HG02623 (cell line): ENCODE results near the gene BET1L.
"Not testable (repeated sequence)": the region's sequence is repeated elsewhere in the genome, so short reads cannot be mapped to it uniquely, and the experiment has no call there.

ENCODE experiments used
- ATAC-seq: cut with Tn5 transposase; IDR thresholded peaks from one replicate; pipeline ENCODE4 v1.9.1; 2021; ENCODE audit warnings: moderate library complexity; ENCODE audit not compliant: unreplicated experiment

Gene BET1L

DNA sequence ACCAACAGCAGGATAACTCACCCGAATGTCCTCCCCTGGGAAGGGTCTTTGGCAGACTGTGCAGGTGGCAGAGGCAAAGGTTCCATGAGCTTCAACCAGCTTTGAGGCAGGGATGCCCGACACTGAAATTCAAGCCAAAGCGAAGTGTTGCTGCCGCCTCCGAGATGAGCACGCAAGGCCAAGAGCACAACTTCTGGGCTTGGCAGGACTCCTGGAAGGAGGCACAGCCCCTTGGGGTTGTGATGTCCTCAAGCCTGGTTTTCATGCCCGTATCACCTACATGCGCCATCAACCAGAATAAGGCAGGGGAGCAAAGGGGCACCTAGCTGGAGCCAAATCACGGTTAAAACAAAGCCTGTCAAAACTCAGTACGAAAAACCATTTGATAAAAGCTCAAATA lies 23.2 kb upstream of the BET1L start:
- no peak for ATAC-seq

DNA sequence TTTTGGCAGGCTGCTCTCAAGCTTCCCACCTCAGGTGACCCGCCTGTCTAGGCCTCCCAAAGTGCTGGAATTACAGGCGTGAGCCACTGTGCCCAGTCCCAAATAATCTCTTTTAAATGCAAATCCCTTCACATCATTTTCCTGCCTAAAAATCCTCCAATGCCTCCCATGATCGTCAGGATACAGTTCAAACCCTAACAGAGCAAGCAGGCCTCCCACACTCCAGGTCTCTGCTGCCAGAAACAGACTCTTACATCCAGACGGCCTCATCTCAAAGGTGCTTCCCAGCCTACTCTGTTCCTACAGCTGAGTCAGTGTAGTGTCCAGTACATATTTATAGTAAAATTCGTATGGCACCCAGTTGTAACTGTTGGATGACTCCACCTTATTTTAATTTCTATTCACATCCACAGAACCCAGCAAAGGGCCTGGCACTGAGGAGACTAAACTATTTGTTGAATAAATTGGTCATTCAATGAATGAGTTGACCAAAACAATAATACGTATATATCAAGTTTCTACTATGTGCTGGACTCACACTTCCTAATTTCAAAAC lies 20.7 kb upstream of the BET1L start:
- no peak for ATAC-seq

DNA sequence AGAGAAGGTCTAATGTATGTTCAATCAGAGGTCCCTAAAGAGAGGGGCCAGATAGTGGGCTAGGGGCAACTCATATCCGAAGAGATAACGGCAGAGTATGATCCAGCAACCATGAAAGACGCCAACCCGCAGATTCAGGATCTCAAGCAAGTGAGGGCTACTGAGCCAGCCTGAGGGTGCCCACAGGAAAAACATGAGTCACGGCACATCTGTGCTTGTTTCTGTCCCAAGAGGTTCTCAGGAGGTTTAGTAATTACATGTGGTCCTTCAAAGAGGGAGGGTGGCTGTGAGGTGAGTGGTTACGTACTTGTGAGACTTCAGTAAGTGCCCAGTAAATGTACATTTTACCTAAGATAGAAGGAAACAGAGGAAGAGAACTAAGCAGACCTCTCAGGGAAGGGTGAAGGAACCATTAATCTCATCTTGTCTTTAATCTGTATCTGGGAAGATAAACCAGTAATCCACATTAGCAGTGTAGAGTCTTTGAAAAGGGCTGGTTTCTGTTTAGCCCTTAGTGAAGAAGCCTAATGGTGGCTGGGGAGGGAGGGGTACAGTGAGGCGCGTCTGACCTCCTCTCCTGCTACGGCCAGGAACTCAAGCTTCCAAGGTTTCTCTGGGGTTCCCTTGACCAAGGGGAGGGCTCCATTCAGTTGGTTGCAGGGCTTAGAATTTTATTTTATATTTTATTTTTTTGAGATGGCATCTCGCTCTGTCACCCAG lies 18.7 kb upstream of the BET1L start:
- ATAC-seq: no peak

DNA sequence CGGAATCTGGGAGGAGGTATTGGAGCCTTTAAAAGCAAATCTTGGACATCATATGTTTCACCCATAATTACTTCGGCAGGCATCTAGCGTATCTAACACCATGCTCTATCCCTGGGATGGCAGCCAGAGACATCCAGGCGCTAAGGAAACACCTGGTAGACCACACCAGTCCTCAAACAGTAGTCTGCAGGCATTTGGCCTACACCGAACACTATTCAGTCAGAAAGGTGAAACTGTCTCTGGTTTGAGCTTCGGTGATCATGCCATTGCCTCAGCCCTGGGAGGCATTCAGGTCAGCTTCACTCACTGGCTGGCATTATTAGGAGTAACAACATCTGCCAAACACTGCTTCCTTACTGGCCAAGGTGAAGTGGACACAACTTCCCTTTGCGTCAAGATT lies 17.2 kb upstream of the BET1L start:
- no peak for ATAC-seq

DNA sequence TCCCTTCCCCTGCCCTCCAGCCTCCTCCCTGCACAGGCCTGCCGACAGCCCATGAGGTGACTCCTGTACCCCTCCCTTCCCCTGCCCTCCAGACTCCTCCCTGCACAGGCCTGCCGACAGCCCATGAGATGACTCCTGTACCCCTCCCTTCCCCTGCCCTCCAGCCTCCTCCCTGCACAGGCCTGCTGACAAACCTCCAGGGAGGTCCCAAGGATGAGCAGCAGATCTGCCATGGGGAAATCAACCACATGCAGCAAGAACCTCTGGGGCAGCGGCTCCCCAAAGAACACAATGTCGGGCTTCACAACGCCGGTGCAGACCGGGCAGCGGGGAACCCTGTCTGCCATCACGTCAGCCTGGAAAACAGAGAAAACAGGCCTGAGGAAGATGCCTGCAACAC lies 16.7 kb upstream of the BET1L start:
- no peak for ATAC-seq

DNA sequence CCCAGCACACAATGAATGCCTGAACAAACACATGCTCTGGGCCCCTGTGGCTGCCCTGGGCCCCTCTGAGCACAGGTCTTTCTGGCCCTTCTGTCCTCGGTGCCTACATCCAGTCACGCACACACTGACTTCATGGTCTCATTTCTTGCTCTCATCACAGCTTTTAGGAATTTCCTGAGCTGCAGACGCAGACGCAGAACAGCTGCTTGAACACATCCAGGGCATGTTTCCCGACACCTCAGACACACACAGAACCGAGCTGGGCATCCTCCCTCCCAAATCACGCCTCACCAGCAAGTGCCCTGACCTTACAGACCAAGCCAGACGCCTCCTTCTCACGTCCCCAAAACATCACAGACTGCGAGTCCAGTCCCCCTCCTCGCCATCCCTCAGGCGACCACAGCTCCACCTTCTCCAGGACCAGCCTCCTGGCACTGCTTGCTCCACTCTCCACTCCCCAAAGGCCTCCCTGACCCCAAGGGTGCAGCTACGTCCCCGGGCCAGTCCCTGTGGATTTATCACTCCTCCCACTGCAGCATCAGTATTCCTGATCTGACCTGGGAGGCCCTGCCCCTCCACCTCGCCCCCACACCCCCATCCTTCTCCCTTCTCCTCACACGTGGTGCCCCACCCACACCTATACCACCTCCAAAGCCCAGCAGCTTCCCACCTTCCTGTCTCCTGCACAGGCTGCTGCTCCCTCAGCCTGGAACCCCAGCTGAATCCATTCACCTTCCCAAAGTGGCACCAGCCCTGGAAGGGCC lies 16.0 kb upstream of the BET1L start:
- no peak for ATAC-seq

DNA sequence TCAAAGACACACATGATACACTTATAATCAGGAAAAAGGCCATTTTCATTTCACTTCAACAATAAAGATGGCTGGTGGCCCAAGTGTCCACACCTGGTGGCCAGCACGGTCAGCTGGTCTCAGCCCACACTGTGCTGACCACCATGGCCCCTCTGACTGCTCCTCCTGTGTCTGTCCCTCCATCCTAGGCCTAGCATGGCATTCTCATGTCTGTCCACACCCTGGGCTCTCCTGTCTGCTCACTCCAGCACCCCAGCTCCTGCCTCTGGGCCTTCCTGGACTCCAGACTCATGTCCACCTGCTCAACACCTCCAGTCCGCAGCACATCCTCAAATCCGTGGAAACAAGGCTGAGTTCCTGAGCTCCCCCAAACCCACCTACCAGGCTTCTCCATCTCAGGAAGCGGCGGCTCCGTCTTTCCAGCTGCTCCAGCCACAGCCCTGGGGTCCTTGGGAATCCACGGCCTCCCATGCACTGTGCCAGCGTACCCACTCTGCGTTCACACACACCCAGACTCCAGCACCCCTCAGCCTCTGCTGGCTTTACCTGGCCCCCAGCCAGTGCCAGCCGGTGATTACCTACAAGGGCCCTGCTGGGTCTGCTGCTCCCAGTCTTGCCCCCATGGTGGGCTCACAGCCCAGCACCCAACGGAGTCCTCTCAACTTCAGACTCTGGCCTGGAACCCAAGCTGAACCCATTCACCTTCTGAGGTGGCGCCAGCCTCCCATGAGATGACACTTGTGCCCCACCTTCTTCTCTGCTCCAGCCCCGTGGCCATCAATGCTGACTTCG lies 15.0 kb upstream of the BET1L start:
- no peak for ATAC-seq

DNA sequence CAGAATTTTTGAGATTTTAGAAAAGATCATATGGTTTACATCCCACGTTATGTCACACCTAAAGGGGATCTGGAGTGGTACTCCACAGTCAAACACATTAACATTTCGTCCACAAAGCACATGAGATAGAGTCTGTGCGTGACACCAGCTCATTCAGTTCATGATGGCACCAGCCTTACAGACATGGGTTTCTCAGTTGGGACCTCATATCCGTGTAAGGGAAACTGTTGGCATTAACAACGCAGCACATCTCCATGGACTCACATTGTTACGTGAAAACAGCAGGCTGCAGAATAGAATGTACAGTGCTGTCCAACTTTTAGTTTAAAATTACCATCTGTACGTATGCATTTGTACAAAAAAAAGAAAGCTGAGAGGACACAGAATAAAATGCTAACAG lies 14.3 kb upstream of the BET1L start:
- no peak for ATAC-seq

DNA sequence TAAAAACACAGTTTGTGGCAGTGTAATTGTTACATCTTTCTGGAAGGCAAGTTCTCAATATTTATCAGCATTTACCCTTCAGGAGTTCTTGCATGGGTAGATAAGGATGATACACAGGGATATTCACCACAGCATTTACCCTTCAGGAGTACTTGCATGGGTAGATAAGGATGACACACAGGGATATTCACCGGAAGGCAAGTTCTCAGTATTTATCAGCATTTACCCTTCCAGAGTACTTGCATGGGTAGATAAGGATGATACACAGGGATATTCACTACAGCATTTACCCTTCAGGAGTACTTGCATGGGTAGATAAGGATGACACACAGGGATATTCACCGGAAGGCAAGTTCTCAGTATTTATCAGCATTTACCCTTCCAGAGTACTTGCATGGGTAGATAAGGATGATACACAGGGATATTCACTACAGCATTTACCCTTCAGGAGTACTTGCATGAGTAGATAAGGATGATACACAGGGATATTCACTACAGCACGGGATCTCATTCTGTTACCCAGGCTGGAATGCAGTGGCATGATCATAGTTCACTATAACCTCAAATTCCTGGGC lies 13.5 kb upstream of the BET1L start:
- ATAC-seq: not testable (repeated sequence)

DNA sequence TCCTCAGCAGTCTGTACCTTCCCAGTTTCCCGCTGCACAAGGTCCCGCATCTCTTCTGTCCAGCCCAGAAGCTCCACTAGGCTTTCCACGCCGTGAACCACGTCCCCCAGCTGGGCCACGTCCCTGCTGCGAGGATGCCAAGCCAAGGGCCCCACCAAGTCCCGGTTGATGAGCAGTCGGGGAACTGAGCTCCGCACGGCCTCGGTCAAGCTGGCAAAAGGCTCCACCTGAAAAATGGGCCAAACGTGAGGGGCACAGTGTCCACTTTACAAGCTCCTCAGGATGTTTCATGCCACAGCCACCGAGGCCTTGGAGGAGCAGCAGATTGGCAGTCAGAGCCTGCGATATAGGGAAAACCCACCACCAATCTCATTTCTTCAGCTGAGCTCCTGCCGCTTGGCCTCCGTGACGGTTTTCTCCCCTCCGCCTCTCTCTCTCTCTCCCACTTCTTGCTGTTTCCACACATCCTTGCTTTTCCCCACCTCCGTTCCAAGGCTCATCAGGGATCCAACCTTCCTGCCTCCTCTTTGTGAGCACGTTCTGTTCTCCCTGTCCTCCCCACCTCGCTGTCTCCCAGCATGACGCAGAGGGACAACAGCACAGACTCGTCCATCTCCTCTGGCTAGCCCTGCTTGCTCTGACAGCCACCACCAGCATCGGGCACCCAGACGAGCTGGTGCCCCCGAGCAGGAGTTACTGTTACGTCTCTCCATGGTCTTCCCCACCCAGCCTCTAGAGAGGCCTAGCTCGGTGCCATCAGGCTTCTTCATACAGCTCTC lies 11.8 kb upstream of the BET1L start:
- no peak for ATAC-seq

DNA sequence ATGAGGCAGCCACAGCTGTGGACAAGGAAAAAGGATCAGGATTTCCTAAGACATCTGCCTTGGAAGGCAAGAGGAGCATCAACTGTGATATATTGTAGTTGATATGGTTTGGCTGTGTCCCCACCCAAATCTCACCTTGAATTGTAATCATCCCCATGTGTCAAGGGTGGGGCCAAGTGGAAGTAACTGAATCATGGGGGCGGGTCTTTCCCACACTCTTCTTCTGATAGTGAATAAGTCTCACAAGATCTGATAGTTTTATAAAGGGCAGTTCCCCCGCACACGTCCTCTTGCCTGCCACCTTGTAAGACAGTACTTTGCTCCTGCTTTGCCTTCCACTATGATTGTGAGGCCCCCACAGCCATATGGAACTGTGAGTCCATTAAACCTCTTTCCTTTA lies 10.5 kb upstream of the BET1L start:
- no peak for ATAC-seq

DNA sequence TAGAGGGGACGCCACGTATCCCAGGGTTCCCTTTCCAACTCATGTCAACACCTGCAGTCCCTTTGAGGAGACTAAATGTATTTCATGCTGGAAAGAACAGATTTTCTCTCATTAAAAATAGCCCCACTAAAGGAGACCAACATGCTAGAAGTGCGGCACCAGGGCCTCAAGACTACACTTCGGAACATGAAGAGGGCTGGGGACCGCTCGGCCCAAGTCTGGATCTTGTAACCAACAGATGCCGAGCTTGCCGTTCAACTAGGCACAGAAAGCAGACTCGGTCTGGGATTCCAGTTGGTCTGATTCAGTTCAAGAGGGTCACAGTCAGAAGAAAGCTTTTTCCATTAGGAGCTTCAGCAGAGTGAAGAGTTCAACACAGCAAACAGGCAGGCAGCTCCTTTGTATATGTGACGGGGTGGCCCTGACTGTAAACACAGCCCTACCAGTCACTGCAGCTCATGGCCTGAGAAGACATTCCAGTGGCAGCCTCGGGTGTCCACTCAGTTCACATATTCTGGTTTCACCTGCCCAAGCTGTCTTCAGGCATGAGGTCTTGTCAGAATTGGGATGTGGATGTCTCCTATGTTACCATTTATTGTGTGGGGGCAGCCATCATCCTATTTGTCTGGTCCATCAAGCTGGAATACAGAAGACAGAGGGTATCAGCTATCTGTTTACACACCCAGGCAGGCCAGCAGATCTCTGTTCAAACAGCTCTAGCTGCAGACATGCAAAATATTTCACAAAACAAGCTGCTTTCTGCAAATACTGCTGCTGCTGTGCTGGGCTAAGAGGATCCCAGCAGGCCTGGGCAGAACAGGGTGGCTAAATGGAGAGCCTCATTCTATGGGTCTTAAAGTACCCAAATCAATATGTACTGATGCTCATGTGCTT lies 9.1 kb upstream of the BET1L start:
- no peak for ATAC-seq

DNA sequence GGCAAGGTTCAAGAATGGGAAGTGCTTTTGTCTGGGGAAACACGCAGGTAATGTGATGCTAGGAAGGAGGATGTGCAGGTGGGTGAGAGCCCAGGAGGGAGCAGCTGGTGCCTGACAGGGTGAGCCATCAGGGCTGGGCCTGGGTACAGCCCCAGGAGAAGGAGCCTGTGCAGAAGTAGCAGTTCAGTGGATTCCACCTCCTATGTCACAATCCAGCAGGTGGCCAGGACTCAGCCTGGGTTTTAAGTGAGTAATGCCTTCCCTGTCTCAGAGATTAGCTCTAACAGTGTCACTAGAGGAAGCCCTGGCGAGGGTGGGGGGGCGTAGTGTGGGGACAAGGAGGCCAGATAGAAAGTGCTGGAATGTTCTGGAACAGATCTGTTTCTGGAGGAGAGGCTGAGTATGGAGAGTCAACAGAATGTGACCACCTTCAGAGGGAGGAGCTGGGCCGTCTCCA lies 8.4 kb upstream of the BET1L start:
- ATAC-seq: no peak

DNA sequence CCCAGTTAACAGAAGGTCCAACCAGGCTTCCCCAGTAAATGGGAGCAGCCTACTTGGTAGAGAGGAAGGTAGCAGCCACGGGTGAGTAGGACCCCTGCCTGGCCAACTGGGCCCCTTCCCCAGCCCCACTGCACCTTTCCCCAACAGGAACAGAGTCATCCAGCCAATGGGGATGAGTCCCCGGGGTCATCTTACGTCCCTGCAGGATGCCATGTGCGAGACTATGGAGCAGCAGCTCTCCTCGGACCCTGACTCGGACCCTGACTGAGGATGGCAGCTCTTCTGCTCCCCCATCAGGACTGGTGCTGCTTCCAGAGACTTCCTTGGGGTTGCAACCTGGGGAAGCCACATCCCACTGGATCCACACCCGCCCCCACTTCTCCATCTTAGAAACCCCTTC lies 6.9 kb upstream of the BET1L start:
- ATAC-seq: no peak

DNA sequence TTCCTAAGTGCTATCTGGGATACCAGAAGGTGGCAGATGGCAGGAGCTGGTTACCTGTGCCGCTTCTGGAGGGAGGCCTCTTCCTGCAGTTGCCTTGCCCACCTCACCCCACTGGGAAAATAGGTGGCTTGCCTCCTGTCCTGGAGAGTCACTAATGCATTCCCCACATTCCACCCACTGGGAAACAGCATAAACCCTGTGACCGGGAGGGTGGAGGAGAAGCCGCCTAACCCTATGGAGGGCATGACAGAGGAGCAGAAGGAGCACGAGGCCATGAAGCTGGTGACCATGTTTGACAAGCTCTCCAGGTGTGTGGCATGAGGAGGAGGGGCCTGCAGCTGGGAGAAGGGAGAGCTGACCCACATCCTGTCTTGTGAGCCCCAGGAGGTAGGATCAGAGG lies 5.9 kb upstream of the BET1L start:
- no peak for ATAC-seq

DNA sequence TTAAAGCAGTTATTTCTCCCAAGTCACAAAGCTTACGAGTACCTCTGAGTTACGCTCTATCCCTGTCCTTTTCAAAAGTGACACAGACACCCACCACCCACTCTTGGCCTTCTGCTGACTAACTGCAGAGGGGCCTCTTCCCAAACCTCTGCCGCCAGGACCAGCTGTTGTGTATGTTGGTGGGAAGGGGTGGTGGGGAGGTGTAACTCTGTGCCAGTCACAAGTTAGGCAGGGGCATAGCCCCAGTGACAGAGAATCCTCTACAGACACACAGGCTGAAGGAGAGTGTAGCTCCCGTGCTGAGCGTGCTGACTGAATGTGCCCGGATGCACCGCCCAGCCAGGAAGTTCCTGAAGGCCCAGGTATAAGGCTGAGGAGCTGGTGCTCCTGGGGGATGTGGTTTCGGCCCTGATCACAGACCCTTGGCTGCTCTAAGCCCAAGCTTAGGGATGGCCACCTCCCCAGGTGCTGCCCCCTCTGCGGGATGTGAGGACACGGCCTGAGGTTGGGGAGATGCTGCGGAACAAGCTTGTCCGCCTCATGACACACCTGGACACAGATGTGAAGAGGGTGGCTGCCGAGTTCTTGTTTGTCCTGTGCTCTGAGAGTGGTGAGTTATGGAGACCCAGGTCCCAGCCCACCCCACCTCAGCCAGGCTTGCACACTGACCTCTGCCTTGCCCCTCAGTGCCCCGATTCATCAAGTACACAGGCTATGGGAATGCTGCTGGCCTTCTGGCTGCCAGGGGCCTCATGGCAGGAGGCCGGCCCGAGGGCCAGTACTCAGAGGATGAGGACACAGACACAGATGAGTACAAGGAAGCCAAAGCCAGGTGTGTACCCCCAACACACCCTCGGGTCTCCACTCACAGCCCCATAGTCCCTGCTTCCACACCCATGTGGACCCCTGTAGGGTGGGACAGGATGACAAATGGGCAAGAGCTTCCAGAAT lies 5.2 kb upstream of the BET1L start:
- ATAC-seq: no peak

DNA sequence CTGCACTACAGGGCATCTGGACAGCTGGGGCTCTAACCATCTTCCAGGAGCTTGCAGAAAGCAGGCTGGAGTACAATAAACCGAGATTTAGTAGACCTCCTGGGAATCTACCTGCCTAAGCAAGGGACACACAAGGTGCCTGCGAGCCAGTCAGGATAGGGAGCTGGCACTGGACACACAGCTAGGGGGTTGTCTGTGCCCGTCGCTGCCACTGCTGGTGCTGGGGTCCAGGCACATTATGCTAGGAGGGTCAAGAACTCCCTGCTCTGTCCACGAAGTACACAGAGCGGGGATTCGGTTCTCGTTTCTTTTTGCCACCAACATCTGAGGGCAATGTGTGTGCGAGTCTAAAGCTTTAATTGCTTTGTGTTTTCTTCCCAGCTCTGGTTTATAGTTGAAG lies 4.5 kb upstream of the BET1L start:
- no peak for ATAC-seq

DNA sequence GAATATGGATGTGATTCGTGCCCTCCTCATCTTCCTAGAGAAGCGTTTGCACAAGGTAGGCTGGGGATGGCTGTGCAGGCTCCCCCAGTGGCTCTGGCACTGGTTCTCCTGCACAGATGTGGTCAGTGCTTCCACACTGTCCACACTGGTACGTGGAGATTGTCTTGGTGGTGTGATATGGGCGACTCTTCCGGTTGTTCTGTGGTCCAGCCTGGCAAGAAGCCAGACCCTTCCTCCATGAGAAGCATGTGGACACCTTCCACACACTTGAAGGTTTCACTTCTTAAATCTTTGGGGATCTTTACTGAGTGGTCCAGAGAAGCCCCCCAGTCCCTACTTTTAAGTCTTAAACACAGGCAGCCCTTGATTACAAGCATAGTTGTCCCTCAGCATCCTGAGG lies 4.1 kb upstream of the BET1L start:
- ATAC-seq: no peak
